ENCODE data around the gene ZNF524.

ZNF524 gene

DNA sequence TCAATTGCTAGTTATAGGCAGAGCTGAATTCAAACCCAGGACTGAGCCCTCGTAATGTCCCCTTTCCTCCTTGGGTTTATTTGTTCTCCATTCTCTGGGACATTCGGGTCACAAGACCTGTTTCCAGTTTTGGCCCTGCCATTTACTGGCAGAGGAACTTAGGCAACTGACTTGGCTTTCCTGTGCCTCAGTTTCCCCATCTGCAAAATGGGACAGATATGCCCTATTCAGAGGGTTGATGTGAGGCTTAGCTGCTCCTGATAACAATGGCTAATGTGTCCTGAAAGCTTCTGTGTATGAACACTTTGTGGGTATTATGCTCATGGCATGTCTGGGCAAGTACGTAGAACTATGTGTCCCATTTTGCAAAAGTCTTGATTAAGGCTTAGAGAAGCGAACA, 996 bp downstream of the ZNF524 start:
- in situ Hi-C loops (cut with MboI; ENCODE audit: low sequenced_read_pairs) = no loop called here

DNA sequence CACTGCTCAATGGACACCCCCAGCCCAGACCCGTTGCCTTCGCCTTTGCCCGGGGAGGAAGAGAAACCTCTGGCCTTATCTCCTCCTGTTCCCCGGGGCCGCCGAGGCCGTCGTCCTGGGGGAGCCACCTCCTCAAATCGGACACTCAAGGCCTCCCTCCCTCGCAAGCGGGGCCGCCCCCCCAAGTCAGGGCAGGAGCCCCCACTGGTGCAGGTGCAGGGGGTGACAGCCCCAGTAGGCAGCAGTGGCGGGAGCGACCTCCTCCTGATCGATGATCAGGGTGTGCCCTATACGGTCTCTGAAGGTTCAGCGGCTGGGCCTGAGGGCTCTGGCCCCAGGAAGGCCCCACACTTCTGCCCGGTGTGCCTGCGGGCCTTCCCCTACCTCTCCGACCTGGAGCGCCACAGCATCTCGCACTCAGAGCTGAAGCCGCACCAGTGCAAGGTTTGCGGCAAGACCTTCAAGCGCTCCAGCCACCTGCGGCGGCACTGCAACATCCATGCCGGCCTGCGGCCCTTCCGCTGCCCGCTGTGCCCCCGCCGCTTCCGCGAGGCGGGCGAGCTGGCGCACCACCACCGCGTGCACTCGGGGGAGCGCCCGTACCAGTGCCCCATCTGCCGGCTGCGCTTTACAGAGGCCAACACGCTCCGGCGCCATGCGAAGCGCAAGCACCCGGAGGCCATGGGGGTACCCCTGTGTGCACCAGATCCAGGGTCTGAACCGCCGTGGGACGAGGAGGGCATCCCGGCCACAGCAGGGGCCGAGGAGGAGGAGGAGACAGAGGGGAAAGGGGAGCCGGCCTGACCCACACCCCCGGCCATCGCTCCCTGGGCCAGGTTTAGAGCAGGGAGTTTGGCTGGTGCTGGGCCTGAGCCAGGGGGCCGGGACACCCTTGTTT, 2.3 kb downstream of the ZNF524 start:
- in situ Hi-C loops (cut with MboI; ENCODE audit: low sequenced_read_pairs) = no loop called here

DNA sequence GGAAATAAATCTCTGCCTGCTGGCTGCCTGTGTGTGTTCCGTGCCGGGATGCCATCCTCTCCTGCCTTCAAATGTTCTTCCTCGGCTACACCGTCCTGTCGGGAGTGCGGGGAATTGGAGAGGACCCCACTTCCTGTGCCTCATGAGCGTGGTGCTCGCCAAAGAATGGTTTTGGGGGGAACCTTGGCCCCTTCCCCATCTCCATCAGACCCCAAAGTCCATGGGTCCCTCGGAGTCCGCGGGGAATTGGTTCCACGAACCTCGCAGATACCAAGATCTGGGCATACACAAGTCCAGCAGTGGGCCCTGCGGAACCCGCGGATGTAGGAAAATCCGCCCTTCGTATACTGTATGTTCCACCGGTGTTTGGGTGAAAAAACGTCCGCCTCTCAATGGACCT, 3.0 kb downstream of the ZNF524 start:
- in situ Hi-C loops (cut with MboI; ENCODE audit: low sequenced_read_pairs) = no loop called here

DNA sequence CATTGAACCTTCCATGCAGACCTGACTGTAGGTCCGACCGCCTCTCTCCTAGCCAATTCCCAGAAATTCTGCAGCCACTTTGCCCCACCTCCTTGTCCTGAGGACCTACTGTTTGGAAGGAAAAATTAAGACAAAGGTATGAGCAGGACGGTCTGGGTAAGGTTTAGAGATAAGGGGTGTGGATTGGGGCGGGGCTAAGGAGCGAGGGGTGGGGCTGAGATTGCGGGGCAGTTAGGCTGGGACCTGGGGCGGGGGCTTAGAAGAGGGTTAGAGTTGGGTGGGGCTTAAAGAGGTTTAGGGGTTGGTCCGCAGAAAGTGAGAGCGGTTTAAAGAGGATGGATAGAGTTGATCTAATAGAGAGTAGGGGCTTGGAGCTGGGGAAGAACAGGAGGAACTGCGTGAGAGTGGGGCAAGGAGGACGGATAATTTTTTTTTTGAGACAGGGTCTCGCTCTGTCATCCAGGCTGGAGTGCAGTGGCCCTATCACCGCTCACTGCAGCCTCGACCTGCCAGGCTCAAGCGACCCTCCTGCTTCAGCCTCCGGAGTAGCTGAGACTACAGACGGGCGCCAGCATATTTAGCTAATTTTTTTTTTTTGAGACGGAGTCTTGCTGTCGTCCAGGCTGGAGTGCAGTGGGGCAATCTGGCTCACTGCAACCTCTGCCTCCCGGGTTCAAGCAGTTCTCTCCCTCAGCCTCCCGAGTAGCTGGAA, 3.6 kb downstream of the ZNF524 start:
- in situ Hi-C loops (cut with MboI; ENCODE audit: low sequenced_read_pairs) = no loop called here

DNA sequence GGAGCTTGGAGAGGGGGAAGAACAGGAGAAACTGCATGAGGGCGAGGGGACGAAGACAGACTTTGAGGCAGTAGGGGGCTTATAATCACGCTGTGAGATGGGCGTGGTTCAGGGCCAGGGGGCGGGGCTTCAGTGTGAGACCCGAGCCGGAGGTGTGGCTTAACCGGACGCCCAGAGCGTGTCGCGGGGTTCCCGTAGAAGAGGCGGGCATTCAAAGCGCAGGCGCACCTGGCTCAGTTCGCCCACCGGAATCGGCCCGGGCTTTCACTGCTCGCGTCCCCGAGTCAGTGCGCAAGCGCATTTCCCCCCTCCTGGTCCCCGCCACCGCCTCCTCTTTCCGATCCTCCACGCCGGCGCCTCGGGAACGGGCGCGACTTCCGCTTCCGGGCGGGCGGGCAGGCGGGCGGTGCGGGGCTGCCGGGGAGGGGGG, 5.1 kb downstream of the ZNF524 start:
- in situ Hi-C loops (cut with MboI; ENCODE audit: low sequenced_read_pairs) = no loop called here

DNA sequence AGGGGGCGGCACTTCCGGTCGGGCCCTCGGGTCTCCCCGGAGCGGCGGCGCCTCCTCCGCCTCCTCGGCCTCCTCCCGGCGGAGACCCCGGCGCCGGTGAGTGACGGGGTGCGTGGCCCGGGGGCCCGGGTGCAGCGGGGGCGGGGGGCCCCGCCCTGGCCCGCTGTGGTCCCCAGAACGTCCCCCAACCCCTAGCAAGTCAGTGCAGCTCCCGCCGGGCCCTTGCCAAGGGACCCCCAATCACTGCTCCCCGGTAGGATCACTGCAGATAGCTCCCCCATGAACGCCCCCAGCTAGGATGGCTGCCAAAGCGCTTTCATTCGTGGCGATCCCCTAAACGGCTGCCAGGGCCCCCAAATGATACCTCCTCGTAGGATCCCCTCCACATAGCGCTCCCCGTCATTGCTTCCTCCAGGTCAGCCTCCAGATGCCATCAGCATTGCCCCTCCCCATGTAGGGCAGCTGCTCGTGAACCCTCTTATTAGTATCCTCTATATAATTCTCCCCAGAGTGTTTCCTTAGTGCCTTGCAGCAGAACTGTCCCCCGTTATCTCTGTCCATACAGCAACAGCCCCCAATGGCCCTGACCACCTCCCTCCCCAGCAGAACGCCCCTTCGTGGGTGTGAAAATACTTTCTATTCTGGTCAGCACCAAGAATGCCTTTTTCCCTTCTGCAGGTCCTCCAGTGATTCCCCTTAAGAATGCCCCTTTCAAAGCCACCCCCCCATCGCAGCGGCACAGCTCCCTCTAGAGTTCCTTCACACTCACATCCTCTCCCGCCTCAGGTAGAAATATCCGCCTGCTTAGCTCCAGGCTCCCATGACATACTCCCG, 5.8 kb downstream of the ZNF524 start, which contains the start of gene ZNF865:
Gene ZNF865 (plus strand): TSS at position 11 of the 834 bp plus-strand sequence. CDS start 7,972 bp downstream, outside the sequence.
- in situ Hi-C loops (cut with MboI; ENCODE audit: low sequenced_read_pairs) = no loop called here

DNA sequence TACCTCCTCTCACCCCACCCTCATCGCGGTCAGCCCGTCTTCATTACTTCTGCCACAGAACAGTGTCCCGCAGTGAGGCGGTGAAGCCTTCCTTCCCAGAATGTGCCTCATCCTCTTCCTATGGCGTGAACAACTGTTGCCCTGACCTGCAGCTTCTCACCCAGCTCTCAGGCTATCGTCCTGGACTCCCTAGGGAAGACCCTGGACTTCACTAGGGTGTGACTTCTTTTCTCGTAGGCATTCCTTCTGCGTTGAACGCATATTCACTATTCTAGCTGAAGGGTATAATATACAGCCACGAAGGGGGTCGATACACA, 6.3 kb downstream of the ZNF524 start:
- in situ Hi-C loops (cut with MboI; ENCODE audit: low sequenced_read_pairs) = no loop called here

DNA sequence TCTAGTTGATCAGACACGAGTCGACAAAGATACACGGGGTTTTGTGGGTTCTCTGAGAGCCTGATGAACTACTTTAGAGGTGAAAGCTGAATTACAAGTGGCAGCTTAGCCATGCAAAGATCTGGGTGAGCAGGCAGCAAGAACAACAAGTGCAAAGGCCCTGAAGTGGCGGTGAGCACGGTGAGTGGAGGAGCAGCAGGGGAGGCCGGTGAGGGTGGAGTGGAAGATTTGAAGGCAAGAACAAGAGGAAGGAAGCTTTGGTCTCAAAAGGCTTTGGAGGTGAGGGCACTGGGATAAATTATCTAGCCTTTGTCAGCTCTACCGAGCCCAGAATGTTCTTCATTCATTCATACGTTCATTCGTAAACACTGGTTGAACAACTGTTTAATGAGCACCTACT, 6.7 kb downstream of the ZNF524 start:
- in situ Hi-C loops (cut with MboI; ENCODE audit: low sequenced_read_pairs) = no loop called here

DNA sequence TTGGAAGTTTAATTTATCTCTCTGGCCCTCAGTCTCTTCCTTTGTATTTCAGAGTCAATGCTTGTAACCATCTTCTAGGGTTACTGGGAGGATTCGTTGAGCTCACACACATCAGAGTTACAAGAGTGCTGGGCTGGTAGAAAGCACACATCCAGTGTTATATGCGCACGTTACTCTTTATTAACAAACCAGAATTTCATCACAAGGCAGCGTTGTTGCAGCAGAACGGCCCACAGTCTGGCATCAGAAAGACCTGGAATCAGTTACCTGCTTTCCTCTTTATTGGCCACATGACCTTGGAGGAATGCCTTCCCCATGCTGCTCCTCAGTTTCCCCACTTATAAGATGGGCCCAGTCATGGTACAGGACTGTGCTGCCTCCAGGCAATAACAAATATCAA, 9.2 kb downstream of the ZNF524 start:
- in situ Hi-C loops (cut with MboI; ENCODE audit: low sequenced_read_pairs) = no loop called here

DNA sequence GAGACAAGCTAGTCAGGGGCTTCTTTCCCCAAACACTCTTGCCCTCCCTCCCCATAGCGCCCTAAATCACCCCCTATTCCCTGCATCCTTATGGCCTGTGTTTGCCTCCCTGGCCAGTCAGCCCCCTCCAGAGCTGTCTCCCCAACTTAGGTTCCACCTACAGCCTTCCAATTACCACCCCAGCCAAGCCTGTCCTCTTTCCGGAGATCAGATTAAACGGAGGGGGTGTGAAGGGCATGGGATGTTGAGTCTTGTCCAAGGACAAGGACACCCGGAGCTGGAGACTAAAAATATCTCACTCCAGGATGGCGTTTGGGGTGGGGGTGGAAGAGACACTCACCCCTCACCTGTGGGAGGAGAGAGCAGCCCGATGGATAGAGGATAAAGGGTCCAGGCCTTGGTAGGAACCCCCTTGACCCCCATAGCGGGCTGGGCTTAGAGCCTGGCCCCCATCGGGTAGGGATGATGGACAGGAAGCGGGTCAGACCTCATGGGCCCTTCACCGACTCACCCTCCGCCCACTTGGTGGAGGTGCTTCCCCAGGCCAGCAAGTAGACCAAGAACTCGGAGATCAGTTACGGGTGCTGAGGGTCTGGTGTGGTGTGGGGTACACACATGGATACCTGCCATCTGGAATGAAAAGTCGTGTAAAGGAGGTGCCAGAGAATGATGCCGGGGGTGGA, 11.4 kb downstream of the ZNF524 start:
- in situ Hi-C loops (cut with MboI; ENCODE audit: low sequenced_read_pairs) = no loop called here

DNA sequence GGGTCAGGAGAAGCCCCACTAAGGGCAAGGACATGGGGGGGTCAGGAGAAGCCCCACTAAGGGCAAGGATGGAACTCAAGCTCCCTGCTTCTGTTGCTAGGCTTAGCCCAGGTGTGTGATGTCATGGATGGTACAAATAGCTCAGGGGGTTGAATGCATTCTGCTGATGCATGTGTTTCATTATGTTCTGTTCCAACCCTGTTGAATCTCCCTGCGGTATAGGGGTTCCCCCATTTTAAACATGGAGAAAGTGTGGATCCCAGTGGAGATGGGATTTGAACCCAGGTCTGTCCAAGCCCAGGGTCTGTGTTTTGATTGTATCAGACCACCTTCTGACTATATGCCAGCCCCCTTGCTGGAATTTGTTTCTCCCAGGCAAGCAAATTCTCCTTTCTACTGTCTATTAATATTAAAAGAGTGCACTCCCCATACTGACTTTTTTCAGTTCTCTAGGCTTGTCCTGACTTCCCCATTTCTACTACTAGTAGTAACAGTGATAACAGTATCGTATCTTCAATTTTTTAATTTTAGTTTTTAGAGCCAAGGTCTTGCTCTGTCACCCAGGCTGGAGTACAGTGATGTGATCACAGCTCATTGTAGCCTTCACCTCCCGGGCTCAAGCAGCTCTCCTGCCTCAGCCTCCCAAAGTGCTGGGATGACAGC, 12.0 kb downstream of the ZNF524 start:
- in situ Hi-C loops (cut with MboI; ENCODE audit: low sequenced_read_pairs) = no loop called here

DNA sequence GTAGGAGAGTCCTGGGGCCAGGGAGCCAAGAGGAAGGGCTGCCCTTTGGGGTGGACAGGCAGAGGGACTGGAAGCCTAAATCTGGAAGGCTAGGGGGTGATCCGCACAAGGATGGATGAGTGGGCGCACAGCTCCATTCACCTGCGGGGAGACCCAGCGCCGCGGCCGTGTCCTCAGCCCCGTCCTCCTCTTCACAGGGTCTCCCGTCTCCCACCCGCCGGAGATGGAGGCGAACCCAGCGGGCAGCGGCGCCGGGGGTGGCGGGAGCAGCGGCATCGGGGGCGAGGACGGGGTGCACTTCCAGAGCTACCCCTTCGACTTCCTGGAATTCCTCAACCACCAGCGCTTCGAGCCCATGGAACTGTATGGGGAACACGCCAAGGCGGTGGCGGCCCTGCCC, 13.3 kb downstream of the ZNF524 start:
- in situ Hi-C loops (cut with MboI; ENCODE audit: low sequenced_read_pairs) = no loop called here

DNA sequence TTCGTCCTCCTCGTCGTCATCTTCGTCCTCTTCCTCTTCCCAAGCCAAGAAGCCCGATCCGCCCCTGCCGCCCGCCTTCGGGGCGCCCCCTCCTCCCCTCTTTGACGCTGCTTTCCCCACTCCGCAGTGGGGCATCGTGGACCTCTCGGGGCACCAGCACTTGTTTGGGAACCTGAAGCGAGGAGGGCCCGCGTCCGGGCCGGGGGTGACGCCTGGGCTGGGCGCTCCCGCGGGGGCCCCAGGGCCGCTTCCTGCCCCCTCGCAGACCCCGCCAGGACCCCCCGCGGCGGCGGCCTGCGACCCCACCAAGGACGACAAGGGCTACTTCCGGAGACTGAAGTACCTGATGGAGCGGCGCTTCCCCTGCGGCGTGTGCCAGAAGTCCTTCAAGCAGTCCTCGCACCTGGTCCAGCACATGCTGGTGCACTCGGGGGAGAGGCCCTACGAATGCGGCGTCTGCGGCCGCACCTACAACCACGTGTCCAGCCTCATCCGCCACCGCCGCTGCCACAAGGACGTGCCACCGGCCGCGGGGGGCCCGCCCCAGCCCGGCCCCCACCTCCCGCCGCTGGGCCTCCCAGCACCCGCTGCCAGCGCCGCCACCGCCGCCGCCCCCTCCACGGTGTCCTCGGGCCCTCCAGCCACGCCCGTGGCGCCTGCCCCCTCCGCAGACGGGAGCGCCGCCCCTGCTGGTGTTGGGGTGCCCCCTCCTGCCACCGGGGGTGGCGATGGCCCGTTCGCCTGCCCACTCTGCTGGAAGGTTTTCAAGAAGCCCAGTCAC, 14.0 kb downstream of the ZNF524 start:
- in situ Hi-C loops (cut with MboI; ENCODE audit: low sequenced_read_pairs) = no loop called here

DNA sequence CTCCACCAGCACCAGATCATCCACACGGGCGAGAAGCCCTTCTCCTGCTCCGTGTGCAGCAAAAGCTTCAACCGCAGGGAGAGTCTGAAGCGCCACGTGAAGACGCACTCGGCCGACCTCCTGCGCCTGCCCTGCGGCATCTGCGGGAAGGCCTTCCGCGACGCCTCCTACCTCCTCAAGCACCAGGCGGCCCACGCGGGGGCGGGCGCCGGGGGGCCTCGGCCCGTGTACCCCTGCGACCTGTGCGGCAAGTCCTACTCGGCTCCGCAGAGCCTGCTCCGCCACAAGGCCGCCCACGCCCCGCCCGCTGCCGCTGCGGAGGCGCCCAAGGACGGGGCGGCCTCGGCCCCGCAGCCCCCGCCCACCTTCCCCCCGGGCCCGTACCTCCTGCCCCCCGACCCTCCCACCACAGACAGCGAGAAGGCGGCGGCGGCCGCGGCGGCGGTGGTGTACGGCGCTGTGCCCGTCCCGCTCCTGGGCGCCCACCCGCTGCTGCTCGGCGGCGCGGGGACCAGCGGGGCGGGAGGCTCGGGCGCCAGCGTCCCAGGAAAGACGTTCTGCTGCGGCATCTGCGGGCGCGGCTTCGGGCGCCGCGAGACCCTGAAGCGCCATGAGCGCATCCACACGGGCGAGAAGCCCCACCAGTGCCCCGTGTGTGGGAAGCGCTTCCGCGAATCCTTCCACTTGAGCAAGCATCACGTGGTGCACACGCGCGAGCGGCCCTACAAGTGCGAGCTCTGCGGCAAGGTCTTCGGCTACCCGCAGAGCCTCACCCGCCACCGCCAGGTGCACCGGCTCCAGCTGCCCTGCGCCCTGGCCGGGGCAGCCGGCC, 14.8 kb downstream of the ZNF524 start:
- in situ Hi-C loops (cut with MboI; ENCODE audit: low sequenced_read_pairs) = no loop called here

DNA sequence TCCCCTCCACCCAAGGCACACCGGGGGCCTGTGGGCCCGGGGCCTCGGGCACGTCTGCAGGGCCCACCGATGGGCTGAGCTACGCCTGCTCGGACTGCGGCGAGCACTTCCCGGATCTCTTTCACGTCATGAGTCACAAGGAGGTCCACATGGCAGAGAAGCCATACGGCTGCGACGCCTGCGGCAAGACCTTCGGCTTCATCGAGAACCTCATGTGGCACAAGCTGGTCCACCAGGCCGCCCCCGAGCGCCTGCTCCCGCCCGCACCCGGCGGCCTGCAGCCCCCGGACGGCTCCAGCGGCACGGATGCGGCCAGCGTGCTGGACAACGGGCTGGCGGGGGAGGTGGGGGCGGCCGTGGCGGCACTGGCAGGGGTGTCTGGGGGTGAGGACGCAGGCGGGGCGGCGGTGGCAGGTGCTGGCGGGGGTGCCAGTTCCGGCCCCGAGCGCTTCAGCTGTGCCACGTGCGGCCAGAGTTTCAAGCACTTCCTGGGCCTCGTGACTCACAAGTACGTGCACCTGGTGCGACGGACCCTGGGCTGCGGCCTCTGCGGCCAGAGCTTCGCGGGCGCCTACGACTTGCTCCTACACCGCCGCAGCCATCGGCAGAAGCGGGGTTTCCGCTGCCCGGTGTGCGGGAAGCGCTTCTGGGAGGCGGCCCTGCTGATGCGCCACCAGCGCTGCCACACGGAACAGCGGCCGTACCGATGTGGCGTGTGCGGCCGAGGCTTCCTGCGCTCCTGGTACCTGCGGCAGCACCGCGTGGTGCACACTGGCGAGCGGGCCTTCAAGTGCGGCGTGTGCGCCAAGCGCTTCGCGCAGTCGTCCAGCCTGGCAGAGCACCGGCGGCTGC, 15.7 kb downstream of the ZNF524 start:
- in situ Hi-C loops (cut with MboI; ENCODE audit: low sequenced_read_pairs) = no loop called here

DNA sequence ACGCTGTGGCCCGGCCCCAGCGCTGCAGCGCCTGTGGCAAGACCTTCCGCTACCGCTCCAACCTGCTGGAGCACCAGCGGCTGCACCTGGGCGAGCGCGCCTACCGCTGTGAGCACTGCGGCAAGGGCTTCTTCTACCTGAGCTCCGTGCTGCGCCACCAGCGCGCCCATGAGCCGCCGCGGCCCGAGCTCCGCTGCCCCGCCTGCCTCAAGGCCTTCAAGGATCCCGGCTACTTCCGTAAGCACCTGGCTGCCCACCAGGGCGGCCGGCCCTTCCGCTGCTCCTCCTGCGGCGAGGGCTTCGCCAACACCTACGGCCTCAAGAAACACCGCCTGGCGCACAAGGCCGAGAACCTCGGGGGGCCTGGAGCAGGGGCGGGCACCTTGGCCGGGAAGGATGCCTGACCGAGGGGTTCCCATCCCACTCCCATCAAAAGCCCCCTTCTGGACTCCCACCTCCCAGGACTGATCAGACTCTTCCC, 16.3 kb downstream of the ZNF524 start:
- in situ Hi-C loops (cut with MboI; ENCODE audit: low sequenced_read_pairs) = no loop called here

DNA sequence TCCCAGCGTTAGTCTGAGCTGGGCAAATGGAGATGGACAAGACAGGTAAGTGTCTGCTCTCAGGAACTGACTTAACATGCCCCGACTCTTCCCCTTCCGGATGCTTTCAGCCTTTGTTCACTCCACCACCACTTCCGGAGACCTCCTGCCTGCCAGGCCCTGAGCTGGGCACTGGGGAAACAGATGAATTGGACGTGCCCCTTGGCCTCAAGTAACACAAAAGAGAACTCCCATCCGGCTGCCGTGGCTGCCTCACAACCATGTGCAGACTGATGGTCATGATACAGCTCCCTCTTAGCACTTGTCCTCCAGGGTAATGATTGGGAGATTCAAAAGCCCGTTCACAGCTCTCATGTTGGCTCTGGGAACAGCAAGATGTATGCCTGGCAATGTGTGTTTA, 17.3 kb downstream of the ZNF524 start:
- in situ Hi-C loops (cut with MboI; ENCODE audit: low sequenced_read_pairs) = no loop called here

DNA sequence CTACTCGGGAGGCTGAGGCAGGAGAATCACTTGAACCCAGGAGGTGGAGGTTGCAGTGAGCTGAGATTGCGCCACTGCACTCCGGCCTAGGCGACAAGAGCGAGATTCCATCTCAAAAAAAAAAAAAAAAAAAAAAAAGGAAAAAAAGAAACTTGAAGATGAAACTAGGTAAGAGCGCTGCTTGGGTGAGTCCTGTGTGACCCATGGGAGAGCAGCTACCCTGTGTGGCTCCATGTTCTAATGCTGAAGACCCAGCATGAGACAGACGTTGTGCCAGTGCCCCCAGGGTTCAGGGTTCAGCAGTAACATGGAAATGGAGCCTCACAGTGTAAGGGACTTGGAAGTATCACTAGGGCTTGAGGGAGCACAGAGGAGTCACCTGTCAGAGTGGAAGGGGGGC, 18.3 kb downstream of the ZNF524 start:
- in situ Hi-C loops (cut with MboI; ENCODE audit: low sequenced_read_pairs) = no loop called here

Data from HL-60/S4 treated with retinoic acid at 250 ng/mL for 4 days and 3 days (cell line).